GM19025 (cell line): Measurements from ENCODE around the gene GATAD2A.

Experiments
- ATAC-seq: cut with Tn5 transposase; IDR thresholded peaks from one replicate; pipeline ENCODE4 v1.9.1; 2021; ENCODE audit warnings: mild to moderate bottlenecking, low read depth, moderate library complexity; ENCODE audit not compliant: unreplicated experiment

Gene GATAD2A

DNA sequence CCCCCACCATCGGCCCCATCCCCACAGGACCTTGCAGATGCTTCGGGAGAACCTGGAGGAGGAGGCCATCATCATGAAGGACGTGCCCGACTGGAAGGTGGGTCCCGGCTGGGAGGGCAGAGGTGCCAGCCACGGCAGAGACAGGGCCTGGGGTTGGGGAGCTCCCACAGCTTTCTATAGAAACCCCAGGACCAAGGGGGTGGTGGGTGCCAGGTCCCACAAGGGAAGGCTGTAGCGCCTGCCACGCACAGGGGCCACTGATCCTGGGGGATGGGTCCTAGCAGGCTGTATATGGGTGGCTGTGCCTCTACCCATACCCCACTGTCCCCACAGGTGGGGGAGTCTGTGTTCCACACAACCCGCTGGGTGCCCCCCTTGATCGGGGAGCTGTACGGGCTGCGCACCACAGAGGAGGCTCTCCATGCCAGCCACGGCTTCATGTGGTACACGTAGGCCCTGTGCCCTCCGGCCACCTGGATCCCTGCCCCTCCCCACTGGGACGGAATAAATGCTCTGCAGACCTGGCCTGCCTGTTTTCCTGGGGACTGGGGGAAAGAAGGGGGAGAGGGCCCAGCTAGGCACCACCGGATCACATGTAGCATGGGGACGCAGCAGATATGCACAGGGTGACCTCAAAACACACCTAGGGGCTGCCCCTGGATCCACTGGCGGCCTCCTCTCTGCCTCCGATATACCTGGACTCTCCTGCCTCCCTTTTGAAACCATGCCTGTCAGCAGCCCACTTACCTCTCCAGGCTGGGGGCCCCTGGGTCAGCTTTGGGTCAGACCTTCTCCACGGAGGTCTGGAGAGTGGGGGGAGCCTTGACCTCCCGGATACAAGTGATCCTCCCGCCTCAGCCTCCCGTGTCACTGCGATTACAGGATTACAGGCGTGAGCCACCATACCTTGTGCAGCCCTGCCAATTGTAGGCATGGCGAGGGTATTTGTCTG, 122.5 kb downstream of the GATAD2A start:
- ATAC-seq, result no peak

DNA sequence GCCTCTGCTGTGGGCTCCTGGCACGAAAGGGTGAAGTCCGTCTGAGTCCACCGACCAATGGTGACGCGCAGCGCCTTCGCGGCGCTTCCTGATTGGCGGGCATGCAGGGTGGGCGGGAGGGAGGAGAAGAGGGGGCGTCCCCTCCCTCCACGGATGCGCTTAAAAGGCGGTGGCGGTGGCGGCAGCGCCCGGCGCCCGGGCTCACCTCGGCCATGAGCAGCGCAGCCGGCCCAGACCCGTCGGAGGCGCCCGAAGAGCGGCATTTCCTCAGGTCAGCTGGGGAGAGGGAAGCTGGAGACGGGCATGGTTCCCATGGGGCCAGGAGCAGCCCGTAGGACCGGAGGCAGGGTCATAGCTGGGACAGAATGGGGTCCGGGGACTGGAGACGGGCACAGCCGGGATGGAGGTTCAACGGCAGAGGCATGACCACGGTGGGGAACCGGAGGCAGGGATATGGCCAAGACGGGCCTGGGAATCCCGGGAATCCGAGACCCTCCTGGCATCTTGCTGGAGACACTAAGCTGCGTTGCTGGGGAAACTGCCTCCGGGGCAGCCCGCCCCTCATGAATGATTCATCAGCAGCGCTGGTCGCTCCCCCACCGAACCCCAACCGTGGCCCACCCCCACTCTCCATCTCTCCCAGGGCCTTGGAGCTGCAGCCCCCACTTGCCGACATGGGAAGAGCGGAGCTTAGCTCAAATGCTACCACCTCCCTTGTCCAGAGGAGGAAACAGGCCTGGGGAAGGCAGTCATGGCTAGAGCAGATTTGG, 123.4 kb downstream of the GATAD2A start, which contains the start of gene YJEFN3:
YJEFN3 (plus strand) TSS at position 191 of the 770 bp plus-strand sequence; CDS start at position 213, 22 bp downstream.
- ATAC-seq, result no peak

DNA sequence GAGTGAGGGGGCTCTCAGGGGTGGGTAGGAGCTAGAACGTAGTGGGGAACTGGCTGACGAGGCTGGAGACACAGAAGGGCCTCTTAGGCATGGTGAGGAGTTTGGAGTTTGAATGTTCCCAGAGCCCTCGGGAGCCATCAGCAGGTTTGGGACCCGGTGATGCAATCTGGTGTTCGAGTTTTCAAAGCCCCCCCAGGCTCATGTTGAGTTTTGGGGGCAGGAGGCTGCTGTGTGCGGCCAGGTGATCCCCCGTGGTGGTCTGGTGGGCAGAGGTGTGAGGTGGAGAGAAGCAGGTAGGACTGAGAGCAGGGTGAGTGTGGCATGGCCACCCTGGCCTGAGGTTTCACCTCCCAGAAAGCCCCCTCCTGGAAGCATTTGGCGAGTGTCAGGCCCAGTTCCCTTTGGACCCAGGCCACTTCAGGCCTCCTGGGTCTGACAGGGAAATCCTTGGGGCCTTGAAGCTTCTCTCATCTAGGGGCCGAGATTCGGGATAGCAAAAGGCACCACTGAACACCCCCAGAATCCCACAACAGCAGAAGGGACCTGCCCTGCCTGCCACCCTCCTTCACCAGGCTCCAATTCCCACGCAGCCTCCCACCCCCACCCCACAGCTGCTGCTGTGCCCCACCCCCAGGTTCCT, 124.4 kb downstream of the GATAD2A start:
- ATAC-seq, result no peak

DNA sequence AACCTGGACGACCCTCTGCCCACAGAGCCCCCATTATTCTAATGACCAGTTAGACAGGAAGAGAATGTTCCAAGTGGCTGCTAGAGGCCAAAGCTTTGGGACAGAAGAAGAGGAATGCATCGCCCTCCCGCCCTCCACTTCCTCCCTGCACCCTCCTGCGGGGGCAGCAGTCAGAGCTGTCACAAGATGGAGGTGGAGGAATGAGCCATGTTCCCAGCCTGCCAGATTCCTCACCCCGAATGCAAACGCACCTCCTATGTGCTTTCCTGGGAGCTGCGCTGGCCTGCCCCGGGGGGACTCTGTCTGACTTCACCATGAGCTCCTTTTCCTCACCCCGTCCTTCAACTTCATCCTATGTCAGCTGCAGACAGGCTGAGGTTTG, 124.9 kb downstream of the GATAD2A start:
- no peak for ATAC-seq

DNA sequence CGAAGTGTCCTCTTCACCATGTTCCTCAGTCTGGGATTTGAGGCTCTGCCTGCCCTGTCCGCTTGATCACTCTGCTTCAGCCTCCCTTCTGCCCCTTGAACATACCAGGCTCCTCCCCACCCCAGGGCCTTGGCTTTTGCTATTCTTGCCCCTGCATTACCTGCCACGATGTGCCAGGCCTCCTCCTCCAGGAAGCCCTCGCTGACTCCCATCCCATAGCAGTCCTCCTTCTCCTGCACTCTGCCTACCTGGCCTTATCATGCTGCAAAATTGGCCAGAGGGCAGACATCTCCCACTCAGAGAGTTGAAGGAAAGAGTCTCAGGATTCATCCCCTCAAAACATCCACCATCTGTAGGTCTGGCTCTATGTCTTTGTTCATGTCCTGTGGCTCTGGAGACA, 125.4 kb downstream of the GATAD2A start:
- ATAC-seq, result no peak

DNA sequence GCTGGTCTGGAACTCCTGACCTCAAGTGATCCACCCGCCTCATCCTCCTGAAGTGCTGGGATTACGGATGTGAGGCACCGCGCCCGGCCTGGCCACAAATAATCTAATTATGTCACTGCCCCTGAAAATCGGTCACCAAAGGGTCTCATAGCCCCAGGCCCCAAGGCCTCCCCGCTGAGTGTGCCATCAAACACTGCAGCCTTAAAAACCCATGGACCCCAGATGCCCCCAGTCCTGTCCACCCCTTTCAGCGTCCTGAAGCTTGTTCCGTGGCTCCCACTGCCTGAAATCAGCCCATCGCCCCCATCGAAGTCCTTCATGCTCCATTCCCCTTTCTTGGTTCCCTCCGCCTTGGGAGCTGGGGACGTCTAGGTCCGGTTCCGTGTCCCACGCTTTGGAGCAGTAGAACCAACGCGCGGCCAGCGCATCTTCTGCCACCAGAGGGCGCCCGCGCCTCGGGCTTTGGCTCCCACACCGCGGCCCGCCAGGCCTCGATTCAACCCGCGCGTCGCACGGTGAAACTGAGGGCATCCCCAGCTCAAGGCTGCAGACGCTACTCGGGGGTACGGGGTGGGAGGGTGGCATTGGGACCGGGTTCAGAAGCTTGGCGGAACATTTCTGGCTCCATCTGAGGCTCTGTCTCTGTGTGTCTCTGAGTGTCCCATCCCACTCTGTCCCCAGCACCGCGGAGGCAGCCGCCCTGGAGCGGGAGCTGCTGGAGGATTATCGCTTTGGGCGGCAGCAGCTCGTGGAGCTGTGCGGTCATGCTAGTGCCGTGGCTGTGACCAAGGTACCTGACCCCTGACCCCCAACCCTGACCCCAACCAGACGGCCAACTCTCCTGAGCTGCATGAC, 126.7 kb downstream of the GATAD2A start:
- ATAC-seq, result no peak

DNA sequence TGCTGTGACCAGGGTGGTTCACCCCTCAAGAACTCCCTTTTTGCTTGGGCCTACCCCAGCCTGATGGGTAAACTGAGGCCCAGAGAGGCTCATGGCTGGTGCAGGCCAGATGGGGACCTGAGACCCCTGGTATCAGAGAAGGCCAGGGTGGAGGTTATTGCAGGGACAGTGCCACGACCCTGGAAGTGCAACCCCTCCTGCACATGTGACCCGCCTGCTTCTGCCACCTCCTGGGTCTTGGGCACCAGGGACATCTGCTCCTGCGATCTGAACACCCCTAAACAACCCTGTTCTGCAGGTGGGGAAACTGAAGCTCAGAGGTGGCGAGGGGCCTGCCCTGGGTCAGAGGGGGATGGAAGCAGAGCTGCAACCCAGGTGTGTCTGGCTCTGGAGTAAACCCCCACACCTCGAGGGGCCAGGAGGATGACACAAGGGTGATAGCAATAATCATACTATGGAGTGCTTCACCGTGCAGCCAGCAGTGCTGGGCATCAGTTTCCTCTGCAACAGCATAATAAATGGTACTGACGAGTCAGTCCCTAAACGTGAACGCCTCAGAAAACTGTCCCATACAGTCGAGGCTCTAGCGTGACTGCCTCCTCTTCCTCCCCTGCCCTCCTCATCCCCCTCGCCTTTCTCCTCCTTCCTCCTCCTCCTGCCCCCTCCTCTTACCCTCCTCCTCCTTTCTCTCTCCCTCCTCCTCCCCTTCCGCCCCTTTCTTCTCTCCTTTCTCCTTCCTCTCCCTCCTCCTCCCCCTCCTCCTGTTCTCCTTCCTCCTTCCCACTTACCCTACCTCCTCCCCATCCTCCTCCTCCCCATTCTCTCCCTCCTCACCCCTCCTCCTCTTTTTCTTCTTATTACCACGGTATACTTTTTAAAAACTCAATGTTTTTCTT, 127.6 kb downstream of the GATAD2A start:
- no peak for ATAC-seq

DNA sequence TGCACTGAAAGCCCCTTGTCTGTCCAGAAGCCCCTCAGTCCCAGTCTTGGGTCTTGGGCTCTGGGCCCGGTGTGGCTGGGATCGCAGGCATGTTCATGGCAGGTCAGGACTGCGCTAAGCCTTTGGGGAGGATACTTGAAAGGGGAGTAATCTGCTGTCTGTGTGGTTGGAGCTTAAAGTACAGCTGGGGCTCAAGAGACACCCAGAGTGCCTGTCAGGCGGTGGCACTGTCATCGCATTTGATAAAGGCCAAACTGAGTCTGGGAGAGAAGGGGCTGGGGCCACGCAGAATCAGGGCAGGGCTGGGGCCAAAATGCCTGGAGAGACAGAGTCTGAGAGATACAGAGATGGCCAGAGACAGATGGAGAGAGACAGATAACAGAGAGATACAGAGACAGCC, 128.4 kb downstream of the GATAD2A start:
- ATAC-seq, result no peak

DNA sequence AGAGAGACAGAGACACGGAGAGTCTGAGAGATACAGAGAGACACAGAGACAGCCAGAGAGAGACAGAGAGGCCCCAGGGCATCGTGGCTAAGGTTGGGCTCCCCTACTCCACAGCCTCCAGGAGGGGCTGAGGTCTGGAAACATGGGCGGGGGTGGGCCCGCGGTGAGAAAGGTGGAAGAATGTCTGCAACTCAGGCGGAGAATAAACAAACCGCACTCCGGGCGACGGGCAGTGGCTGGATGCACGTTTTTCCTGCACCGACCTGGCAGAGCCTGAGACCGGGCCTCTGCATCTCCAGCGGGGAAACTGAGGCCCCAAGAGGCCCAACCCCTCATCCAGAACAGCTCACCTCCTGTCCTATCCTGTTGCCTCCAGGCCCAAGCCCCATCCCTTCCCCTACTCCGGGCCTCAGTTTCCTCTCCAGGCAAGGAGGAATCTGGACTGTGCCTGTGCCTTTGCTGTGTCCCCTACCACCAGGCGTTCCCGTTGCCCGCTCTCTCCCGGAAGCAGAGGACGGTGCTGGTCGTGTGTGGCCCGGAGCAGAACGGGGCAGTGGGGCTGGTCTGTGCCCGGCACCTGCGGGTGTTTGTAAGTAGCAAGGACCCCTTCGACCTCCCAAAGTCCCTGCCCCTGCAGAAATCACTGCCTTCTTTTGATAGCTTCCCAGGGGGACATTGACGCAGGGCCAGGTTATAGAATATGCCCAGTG, 129.2 kb downstream of the GATAD2A start:
- ATAC-seq, result no peak

DNA sequence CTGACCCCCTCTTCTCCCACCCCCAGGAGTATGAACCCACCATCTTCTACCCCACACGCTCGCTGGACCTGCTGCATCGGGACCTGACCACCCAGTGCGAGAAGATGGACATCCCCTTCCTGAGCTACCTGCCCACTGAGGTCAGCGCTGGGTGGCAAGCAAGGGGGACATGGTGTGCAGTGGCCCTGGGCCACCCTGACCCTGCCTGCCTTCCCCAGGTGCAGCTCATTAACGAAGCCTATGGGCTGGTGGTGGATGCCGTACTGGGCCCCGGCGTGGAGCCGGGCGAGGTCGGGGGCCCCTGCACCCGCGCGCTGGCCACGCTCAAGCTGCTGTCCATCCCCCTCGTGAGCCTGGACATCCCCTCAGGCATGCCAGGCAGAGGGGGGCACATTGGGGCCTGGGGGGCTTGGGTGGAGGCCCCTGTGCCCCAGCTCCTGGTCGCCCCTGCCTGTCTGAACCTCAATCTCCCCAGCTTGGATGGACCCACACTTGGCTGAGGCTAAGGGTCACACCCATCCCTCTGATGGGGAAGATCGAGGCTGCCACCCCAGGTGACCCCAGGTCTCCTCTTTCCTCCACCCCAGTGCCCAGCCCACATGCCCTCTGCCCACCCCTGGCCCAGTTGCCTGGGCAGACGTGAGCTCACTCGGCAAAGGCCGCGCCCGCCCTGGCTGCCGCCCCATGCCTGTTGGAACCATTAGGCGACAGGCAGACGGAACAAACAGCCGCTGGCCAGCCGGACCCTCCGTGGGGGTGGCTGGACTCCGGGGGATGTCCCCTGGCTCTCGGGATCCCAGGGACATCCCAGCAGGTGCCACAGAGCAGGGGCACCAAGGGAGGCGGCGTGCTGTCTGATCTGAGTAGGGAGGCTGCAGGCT, 130.1 kb downstream of the GATAD2A start:
- no peak for ATAC-seq

DNA sequence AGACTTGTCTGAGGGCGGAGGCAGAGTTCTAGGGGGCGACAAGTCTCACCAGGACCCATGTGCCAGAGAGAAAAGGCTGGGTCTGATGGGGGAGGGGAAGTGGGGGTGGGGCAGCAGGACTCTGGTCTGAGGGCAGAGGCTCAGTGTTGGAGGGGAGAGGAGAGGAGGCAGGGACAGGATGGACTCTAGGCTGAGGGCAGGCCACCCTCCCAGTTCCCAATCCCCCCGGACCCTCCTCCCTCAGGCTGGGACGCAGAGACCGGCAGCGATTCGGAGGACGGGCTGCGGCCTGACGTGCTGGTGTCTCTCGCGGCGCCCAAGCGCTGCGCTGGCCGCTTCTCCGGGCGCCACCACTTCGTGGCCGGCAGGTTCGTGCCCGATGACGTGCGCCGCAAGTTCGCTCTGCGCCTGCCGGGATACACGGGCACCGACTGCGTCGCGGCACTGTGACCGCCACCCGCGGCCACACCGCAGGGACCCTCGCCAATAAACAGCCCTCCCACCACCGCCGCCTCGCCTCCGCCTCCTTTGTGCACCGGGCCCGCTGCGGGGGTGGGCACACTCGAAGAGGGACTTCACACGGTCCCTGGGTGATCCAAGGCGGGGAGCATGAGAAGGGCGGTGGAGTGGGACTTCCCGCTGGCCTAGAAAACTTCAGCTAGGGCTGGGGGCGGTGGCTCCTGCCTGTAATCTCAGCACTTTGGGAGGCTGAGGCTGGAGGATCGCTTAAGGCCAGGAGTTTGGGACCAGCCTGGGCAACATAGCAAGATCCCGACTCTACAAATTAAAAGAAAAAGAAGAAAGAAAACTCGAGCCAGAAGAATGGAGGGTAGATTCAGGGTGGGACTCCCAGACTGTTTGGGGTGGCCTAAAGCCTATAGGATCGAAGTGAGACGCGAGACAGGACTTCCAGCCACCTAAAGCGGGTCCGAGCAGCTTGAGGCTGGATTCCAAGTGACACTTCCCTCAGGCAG, 131.9 kb downstream of the GATAD2A start:
- ATAC-seq, result no peak

DNA sequence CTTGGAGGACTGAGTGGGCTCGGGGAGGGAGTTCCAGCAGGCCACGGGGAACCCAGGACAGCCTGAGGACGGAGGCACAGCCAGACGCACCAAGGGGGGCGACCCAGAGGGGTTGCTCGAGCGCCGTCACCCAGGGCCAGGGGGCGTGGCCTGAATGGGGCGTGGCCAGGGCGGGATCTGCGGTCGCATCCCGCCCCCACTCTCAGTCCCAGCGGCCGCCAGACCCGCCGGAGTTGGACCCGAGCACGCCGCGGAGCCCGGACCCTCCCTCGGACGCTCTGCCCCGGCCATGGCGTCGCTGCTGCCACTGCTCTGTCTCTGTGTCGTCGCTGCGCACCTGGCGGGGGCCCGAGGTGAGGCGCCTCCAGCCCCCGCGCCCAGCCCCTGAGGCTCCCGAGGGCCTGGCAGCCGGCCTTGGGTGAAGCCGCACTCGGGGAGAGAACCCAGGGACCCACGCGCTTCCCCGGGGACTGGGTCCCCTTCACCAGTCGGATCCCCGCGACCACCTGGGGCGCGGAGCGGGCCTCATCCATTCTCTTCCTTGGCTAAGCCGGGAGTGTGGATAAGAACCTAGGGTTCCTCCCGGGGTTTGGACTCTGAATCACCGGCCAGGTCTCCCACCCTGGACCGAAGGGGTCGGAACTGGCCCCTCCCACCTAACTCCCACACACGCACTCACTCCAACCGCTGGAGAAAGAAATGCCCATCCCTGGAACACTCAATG, 132.7 kb downstream of the GATAD2A start, which contains the start of gene CILP2:
CILP2 (plus strand) TSS at position 205 of the 724 bp plus-strand sequence; CDS start at position 290, 85 bp downstream.
- ATAC-seq, result no peak

DNA sequence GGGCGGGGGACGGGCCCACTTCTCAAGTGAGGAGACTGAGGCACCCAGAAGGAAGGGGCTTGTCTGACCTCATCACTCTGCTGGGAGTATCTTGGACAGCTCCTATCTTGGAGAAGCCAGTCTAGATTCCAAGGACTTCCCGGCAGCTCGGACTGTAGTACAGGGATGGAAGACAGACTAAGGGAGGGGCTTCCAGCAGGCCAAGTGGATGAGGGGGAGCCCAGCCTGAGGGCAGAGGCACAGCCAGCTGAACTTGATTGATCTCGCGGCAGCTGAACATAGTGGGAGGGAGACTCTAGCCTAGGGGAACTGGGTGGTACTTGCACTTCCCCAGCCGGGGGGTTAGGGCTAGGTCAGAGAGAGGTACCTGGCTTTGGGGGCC, 133.3 kb downstream of the GATAD2A start:
- no peak for ATAC-seq

DNA sequence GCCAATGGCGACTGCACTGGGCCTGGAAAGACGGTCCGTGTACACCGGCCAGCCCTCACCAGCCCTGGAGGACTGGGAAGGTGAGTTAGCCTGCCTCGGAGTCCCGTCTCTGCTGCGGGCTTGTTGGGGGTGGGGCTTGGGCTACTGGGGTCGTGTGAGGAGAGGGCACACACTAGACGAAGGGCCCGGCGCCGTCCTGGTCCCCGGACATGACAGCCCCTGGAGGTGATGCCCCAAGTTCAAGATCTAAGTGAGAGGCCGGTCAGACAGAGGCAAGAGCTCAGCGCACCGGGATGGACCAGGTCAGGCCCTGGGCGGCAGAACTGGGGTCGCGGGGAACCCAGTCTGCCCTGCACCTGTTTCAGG, 134.2 kb downstream of the GATAD2A start:
- no peak for ATAC-seq

DNA sequence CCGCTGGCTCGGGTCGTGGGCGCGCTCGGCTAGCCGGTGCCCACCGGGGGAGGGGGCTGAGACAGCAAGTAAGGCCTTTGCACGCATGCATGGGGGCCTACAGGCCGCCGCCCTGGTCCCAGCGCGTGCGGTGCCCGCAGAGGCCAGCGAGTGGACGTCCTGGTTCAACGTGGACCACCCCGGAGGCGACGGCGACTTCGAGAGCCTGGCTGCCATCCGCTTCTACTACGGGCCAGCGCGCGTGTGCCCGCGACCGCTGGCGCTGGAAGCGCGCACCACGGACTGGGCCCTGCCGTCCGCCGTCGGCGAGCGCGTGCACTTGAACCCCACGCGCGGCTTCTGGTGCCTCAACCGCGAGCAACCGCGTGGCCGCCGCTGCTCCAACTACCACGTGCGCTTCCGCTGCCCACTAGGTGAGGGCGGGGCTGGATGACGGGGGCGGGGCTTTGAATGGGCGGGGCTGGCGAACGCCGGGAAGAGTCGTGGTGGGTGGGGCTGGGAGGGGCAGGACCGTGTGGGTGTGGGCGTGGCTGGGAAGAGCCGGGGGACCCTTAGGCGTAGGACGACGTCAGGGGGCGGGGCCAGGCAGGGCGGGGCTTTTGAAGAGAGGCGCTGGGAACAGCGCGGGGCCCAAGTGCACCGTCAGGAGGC, 134.7 kb downstream of the GATAD2A start:
- ATAC-seq, result no peak
